SK-N-MC (cell line): ENCODE measurements around the gene ANK2.

Experiments
- EZH2 ChIP-seq: fragments of 200-600 bp; sonication (generic); IDR thresholded peaks from one replicate; pipeline ENCODE4 v1.6.1; 2017; ENCODE audit warnings: antibody characterized with exemption
- FOXP2 ChIP-seq: optimal IDR thresholded peaks from 2 replicates; pipeline ENCODE3; 2011; ENCODE audit warnings: mild to moderate bottlenecking, moderate library complexity; ENCODE audit not compliant: insufficient read depth; ENCODE audit errors: extremely low read length, control extremely low read depth
- POLR2AphosphoS5 ChIP-seq: IDR thresholded peaks from 2 replicates; pipeline ENCODE4 v1.6.1; 2012; ENCODE audit warnings: mild to moderate bottlenecking, low read depth, low read length, borderline replicate concordance

DNA sequence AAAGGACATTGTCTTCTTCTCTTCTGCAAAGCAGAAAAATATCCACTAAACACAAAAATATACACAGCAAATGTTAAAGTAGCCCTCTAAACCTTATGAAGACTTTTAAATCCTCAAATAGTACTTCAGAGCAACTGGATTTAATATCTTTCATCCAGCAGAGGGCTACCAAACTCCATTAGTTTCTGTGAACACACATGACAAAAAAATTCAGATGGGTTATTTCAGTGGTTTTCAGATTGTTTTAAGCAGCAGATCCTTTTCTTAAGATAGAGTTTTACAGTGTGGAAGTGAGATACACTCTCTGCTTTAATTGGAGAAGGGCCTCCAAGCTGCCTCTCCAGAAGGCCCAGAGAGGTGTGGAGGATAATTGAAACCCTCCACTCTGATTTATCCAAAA is 56.7 kb downstream of the ANK2 start:
- TF ChIP-seq POLR2AphosphoS5 = no peak
- TF ChIP-seq EZH2 = no peak
- no peak for TF ChIP-seq FOXP2
